ENCODE measurements around the gene PIAS1.

The PIAS1 gene

DNA sequence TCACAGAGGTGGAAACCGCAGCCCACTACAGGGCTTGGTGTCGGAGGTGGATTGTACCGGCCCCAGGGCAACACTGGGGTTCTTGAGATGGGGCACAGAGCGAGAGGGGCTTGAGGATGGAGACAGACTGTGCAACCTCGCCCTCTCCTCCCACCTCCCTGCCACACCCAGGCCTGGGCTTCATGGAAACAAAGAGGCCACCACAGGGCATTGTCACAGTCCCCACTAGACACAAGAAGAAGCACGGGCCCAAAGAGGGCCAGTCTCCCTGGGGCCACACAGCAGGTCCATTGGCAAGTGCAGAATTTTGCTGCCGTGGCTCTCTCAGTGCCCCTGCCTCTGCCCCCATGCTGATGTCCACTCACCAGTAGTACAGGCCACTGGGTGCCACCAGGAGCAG is 155.2 kb downstream of the PIAS1 start:
- H3K27me3 ChIP-seq (ENCODE audit: insufficient read depth, poor library complexity, severe bottlenecking): no peaks in the 10 kb centered on the region
- H3K27ac ChIP-seq (replicated peaks): no peak overlapping the region

DNA sequence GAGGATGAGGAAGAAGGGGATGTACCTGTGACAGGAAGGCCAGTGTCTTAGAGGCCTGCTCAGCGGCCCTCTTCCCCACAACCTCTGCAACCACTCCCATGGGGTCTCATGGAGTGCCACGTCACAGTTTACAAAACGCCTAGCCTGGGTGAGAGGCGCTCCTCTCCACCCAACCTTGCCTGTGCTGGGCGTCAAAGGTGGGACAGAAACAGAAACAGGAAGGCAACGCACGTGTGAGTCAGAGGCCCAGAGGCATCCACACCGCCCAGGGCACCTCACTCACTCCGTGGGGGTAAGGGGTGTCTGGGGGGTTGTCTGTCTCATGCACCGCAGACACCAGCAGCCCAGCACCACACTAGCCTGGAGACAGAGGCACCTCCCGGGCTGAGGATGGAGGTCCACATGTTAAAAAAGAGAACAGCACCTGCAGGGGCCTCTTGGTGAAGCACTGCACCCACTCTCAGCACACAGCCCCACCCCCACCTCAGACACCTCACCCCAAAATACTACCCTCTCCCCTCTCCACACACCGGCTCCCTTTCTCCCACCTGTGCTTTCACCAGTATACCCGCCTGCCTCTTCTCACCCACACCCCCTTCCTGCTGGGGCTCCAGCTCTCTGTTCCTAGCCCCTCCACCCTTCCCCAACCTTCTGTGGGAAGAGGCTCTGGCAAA is 155.8 kb downstream of the PIAS1 start:
- TF ChIP-seq SPI1 (IDR thresholded peaks at IDR 0.05; ENCODE audit: borderline replicate concordance, low read depth) (no peak), POLR2AphosphoS5 (IDR thresholded peaks at IDR 0.05; ENCODE audit: low read depth) (no peak; the same call in 1 of the 2 replicates), GABPA (IDR thresholded peaks at IDR 0.05; ENCODE audit: low read depth) (no peak)
- TF ChIP-seq, protein P1, sequence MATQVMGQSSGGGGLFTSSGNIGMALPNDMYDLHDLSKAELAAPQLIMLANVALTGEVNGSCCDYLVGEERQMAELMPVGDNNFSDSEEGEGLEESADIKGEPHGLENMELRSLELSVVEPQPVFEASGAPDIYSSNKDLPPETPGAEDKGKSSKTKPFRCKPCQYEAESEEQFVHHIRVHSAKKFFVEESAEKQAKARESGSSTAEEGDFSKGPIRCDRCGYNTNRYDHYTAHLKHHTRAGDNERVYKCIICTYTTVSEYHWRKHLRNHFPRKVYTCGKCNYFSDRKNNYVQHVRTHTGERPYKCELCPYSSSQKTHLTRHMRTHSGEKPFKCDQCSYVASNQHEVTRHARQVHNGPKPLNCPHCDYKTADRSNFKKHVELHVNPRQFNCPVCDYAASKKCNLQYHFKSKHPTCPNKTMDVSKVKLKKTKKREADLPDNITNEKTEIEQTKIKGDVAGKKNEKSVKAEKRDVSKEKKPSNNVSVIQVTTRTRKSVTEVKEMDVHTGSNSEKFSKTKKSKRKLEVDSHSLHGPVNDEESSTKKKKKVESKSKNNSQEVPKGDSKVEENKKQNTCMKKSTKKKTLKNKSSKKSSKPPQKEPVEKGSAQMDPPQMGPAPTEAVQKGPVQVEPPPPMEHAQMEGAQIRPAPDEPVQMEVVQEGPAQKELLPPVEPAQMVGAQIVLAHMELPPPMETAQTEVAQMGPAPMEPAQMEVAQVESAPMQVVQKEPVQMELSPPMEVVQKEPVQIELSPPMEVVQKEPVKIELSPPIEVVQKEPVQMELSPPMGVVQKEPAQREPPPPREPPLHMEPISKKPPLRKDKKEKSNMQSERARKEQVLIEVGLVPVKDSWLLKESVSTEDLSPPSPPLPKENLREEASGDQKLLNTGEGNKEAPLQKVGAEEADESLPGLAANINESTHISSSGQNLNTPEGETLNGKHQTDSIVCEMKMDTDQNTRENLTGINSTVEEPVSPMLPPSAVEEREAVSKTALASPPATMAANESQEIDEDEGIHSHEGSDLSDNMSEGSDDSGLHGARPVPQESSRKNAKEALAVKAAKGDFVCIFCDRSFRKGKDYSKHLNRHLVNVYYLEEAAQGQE (IDR thresholded peaks at IDR 0.05; ENCODE audit: insufficient replicate concordance, low read depth): no peak
- TF ChIP-seq, protein P2, sequence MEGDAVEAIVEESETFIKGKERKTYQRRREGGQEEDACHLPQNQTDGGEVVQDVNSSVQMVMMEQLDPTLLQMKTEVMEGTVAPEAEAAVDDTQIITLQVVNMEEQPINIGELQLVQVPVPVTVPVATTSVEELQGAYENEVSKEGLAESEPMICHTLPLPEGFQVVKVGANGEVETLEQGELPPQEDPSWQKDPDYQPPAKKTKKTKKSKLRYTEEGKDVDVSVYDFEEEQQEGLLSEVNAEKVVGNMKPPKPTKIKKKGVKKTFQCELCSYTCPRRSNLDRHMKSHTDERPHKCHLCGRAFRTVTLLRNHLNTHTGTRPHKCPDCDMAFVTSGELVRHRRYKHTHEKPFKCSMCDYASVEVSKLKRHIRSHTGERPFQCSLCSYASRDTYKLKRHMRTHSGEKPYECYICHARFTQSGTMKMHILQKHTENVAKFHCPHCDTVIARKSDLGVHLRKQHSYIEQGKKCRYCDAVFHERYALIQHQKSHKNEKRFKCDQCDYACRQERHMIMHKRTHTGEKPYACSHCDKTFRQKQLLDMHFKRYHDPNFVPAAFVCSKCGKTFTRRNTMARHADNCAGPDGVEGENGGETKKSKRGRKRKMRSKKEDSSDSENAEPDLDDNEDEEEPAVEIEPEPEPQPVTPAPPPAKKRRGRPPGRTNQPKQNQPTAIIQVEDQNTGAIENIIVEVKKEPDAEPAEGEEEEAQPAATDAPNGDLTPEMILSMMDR (IDR thresholded peaks at IDR 0.05; ENCODE audit: insufficient read depth, low read length): no peak
- no peak overlapping the region for H3K27ac ChIP-seq (replicated peaks)
- no peak overlapping the region for H3K4me3 ChIP-seq (replicated peaks; ENCODE audit: insufficient read depth, low read length)
- no peaks in the 10 kb centered on the region for H3K27me3 ChIP-seq (ENCODE audit: insufficient read depth, poor library complexity, severe bottlenecking)
- DNase-seq (ENCODE audit: low read depth in 1 of 2, low spot score in 1 of 2): no peak

More for the DNA sequence above, 155.2 kb downstream of the PIAS1 start:
- H3K4me3 ChIP-seq (replicated peaks; ENCODE audit: insufficient read depth, low read length): no peak overlapping the region
- TF ChIP-seq, protein P2 (IDR thresholded peaks at IDR 0.05; ENCODE audit: insufficient read depth, low read length): no peak
- TF ChIP-seq, protein P1 (IDR thresholded peaks at IDR 0.05; ENCODE audit: insufficient replicate concordance, low read depth): no peak
- no peak for TF ChIP-seq POLR2AphosphoS5 (IDR thresholded peaks at IDR 0.05; ENCODE audit: low read depth)
- TF ChIP-seq GABPA (IDR thresholded peaks at IDR 0.05; ENCODE audit: low read depth): no peak
- no peak for TF ChIP-seq SPI1 (IDR thresholded peaks at IDR 0.05; ENCODE audit: borderline replicate concordance, low read depth)
- DNase-seq (ENCODE audit: low read depth in 1 of 2, low spot score in 1 of 2): no peak

DNA sequence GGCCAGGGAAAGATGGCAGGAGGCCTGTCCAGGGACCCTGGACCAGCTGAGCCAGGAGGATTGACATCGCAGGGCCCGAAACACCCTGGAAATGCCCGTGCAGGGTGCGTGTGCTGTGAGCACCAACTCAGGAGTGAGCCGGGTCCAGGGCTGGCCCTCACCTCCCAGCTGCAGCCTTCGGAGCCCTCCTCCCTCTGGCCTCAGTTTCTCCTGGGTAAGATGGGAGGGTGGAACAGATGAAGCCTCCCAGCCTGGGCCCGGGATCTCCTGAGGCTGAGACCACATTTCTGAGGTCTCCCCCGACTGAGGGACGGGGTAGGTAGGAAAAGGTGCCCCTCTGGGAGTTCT is 156.3 kb downstream of the PIAS1 start:
- Histone ChIP-seq H3K4me3 (replicated peaks; ENCODE audit: insufficient read depth, low read length) (no peak overlapping the region), H3K27ac (replicated peaks) (no peak overlapping the region), H3K27me3 (ENCODE audit: insufficient read depth, poor library complexity, severe bottlenecking) (no peaks in the 10 kb centered on the region)
- DNase-seq (ENCODE audit: low read depth in 1 of 2, low spot score in 1 of 2): no peak
- TF ChIP-seq SPI1 (IDR thresholded peaks at IDR 0.05; ENCODE audit: borderline replicate concordance, low read depth) (no peak), POLR2AphosphoS5 (IDR thresholded peaks at IDR 0.05; ENCODE audit: low read depth) (no peak), GABPA (IDR thresholded peaks at IDR 0.05; ENCODE audit: low read depth) (no peak)
- TF ChIP-seq, protein P2 (IDR thresholded peaks at IDR 0.05; ENCODE audit: insufficient read depth, low read length): no peak
- TF ChIP-seq, protein P1 (IDR thresholded peaks at IDR 0.05; ENCODE audit: insufficient replicate concordance, low read depth): no peak
